ENCODE results near the gene ELAVL3.
"Not testable (repeated sequence)": the region's sequence is repeated elsewhere in the genome, so short reads cannot be mapped to it uniquely, and the experiment has no call there.

ELAVL3 gene

GRCh38 chr19:11458912-11459311, 21.9 kb downstream of the ELAVL3 start:
- DNase-seq (ENCODE audit: low spot score), result not testable (repeated sequence)

GRCh38 chr19:11458236-11458900, 22.5 kb downstream of the ELAVL3 start:
- DNase-seq (ENCODE audit: low spot score), result no peak

- DNase-seq (ENCODE audit: low spot score), result no peak
Observed at GRCh38 chr19:11457831-11458230, 23.0 kb downstream of the ELAVL3 start.

GRCh38 chr19:11457115-11457514, 23.7 kb downstream of the ELAVL3 start:
- no peak for DNase-seq (ENCODE audit: low spot score)

GRCh38 chr19:11456659-11457058, 24.2 kb downstream of the ELAVL3 start:
- no peak for DNase-seq (ENCODE audit: low spot score)

GRCh38 chr19:11455233-11455554, 25.7 kb downstream of the ELAVL3 start:
- DNase-seq (ENCODE audit: low spot score), result not testable (repeated sequence)

- peak; percentile 71 for DNase-seq (ENCODE audit: low spot score)
Observed at GRCh38 chr19:11453468-11454341, 27.1 kb downstream of the ELAVL3 start.

- DNase-seq (ENCODE audit: low spot score), result no peak
Observed at GRCh38 chr19:11452620-11453310, 28.1 kb downstream of the ELAVL3 start.

- no peak for DNase-seq (ENCODE audit: low spot score)
Observed at GRCh38 chr19:11451871-11452619, 28.8 kb downstream of the ELAVL3 start.

- DNase-seq (ENCODE audit: low spot score), result no peak
Observed at GRCh38 chr19:11451327-11451870, 29.4 kb downstream of the ELAVL3 start.

- DNase-seq (ENCODE audit: low spot score), result no peak
Observed at GRCh38 chr19:11450570-11451326, 30.1 kb downstream of the ELAVL3 start.

GRCh38 chr19:11448923-11449554, 31.8 kb downstream of the ELAVL3 start:
- no peak for DNase-seq (ENCODE audit: low spot score)

- no peak for DNase-seq (ENCODE audit: low spot score)
Observed at GRCh38 chr19:11448410-11448809, 32.4 kb downstream of the ELAVL3 start.

GRCh38 chr19:11447347-11448262, 33.2 kb downstream of the ELAVL3 start:
- no peak for DNase-seq (ENCODE audit: low spot score)

- peak; percentile 86 for DNase-seq (ENCODE audit: low spot score)
Observed at GRCh38 chr19:11446652-11447301, 34.1 kb downstream of the ELAVL3 start.

- DNase-seq (ENCODE audit: low spot score), result no peak
Observed at GRCh38 chr19:11446271-11446651, 34.6 kb downstream of the ELAVL3 start.

GRCh38 chr19:11445141-11445540, 35.7 kb downstream of the ELAVL3 start:
- DNase-seq (ENCODE audit: low spot score), result no peak

GRCh38 chr19:11444059-11444458, 36.8 kb downstream of the ELAVL3 start:
- no peak for DNase-seq (ENCODE audit: low spot score)

GRCh38 chr19:11437955-11438354, 42.9 kb downstream of the ELAVL3 start:
- no peak for DNase-seq (ENCODE audit: low spot score)
